WTC11 (cell line): ENCODE results near the gene EIF3I. TPM values are rescaled to one million over a fixed set of nuclear protein-coding genes. Genes with fewer than 3 reads are reported as not detected.
A peak's percentile ranks its signal among the peaks of the same experiment; 100 is the strongest.

Experiments used
- ATAC-seq: fragments of 200-7000 bp; cut with Tn5 transposase; 2 replicates; pipeline ENCODE4 v1.10.0; 2021; ENCODE audit warnings: mild to moderate bottlenecking, moderate library complexity
- CTCF ChIA-PET: fragments of 300-600 bp; sonication (Branson Sonifier 250); formaldehyde crosslinking; loops from one replicate; lab custom pipeline; 2021; ENCODE audit warnings: antibody characterized with exemption; lab: Charles Lee
- POLR2A ChIA-PET: fragments of 350-600 bp; sonication (Branson Sonifier 250); formaldehyde crosslinking; loops from one replicate; lab custom pipeline; 2021; ENCODE audit warnings: antibody characterized with exemption; lab: Charles Lee
- DNase-seq: peaks from one replicate; pipeline ENCODE4 v3.0.0; 2021; ENCODE audit warnings: low spot score
- H3K27ac Mint-ChIP-seq: 2 replicates; pipeline ENCODE4 v1.8.0; 2021; ENCODE audit warnings: mixed read lengths
- H3K27me3 Mint-ChIP-seq: 2 replicates; pipeline ENCODE4 v1.8.0; 2021; ENCODE audit warnings: low read depth, mild to moderate bottlenecking, moderate library complexity, mixed read lengths
- H3K36me3 Mint-ChIP-seq: 2 replicates; pipeline ENCODE4 v1.8.0; 2021; ENCODE audit warnings: mixed read lengths
- H3K4me1 Mint-ChIP-seq: 2 replicates; pipeline ENCODE4 v1.8.0; 2022; ENCODE audit warnings: mixed read lengths
- H3K4me3 Mint-ChIP-seq: 2 replicates; pipeline ENCODE4 v1.8.0; 2021; ENCODE audit warnings: mild to moderate bottlenecking, moderate library complexity, mixed read lengths
- H3K9me3 Mint-ChIP-seq: 2 replicates; pipeline ENCODE4 v1.8.0; 2021; ENCODE audit warnings: mixed read lengths
- CBFB ChIP-seq: sonication (generic); formaldehyde crosslinking; IDR thresholded peaks from 2 replicates; pipeline ENCODE4 v1.8.1; 2022; ENCODE audit warnings: mild to moderate bottlenecking, low read depth, missing genetic modification reagents
- CDX4 ChIP-seq: fragments of 250-450 bp; sonication (Bioruptor Pico); IDR thresholded peaks from 2 replicates; pipeline ENCODE4 v1.9.0; 2021; ENCODE audit warnings: moderate library complexity, mild to moderate bottlenecking, inconsistent platforms, borderline replicate concordance
- CREM ChIP-seq: sonication (generic); formaldehyde crosslinking; IDR thresholded peaks from 2 replicates; pipeline ENCODE4 v1.8.1; 2022; ENCODE audit warnings: mild to moderate bottlenecking, missing genetic modification reagents, moderate library complexity
- E2F5 ChIP-seq: sonication (generic); formaldehyde crosslinking; IDR thresholded peaks from 2 replicates; pipeline ENCODE4 v1.8.1; 2022; ENCODE audit warnings: mild to moderate bottlenecking, moderate library complexity, missing genetic modification reagents
- ELF4 ChIP-seq: sonication (generic); formaldehyde crosslinking; IDR thresholded peaks from 2 replicates; pipeline ENCODE4 v1.8.1; 2022; ENCODE audit warnings: low read depth, mild to moderate bottlenecking, moderate library complexity, missing genetic modification reagents
- GABPB1 ChIP-seq: sonication (generic); formaldehyde crosslinking; IDR thresholded peaks from 2 replicates; pipeline ENCODE4 v1.8.1; 2023; ENCODE audit warnings: mild to moderate bottlenecking, missing genetic modification reagents
- IRF1 ChIP-seq: sonication (generic); formaldehyde crosslinking; IDR thresholded peaks from 2 replicates; pipeline ENCODE4 v1.8.0; 2023; ENCODE audit warnings: missing genetic modification reagents
- NFATC4 ChIP-seq: fragments of 250-450 bp; sonication (Bioruptor Pico); IDR thresholded peaks from 2 replicates; pipeline ENCODE4 v1.9.0; 2021; ENCODE audit warnings: mild to moderate bottlenecking
- PREB ChIP-seq: sonication (generic); formaldehyde crosslinking; IDR thresholded peaks from 2 replicates; pipeline ENCODE4 v1.8.1; 2022; ENCODE audit warnings: mild to moderate bottlenecking, missing genetic modification reagents, moderate library complexity, borderline replicate concordance
- STAT6 ChIP-seq: sonication (generic); formaldehyde crosslinking; conservative IDR thresholded peaks from 2 replicates; pipeline ENCODE4 v1.8.1; 2023; ENCODE audit warnings: mild to moderate bottlenecking, low read depth, missing genetic modification reagents, moderate library complexity
- TEAD1 ChIP-seq: sonication (generic); formaldehyde crosslinking; IDR thresholded peaks from 2 replicates; pipeline ENCODE4 v1.8.0; 2022; ENCODE audit warnings: mild to moderate bottlenecking, missing genetic modification reagents
- USF1 ChIP-seq: sonication (generic); formaldehyde crosslinking; IDR thresholded peaks from 2 replicates; pipeline ENCODE4 v1.8.0; 2022; ENCODE audit warnings: mild to moderate bottlenecking, missing genetic modification reagents
- ZBTB43 ChIP-seq: sonication (generic); formaldehyde crosslinking; IDR thresholded peaks from 2 replicates; pipeline ENCODE4 v1.8.1; 2023; ENCODE audit warnings: mild to moderate bottlenecking, missing genetic modification reagents
- ZNF232 ChIP-seq: sonication (generic); formaldehyde crosslinking; IDR thresholded peaks from 2 replicates; pipeline ENCODE4 v1.8.0; 2022; ENCODE audit warnings: mild to moderate bottlenecking, missing genetic modification reagents
- ZNF425 ChIP-seq: fragments of 250-450 bp; sonication (Bioruptor Pico); conservative IDR thresholded peaks from 2 replicates; pipeline ENCODE4 v1.9.0; 2021; ENCODE audit warnings: mild to moderate bottlenecking
- total RNA-seq: library from RNA; stranded (reverse); gene quantifications from 3 replicates; pipeline ENCODE4 v1.2.3, GENCODE V29; 2021

Gene EIF3I
- total RNA-seq, 1 experiment from 2014 or later, result 237 TPM

- Mint-ChIP-seq H3K4me3 (peak overlapping the region; percentile 67), H3K9me3 (no peaks in the 10 kb centered on the region), H3K27me3 (no peaks in the 10 kb centered on the region), H3K4me1 (peaks cover 38% of the 10 kb centered on the region), H3K27ac (peak overlapping the region; percentile 94), H3K36me3 (peaks cover 21% of the 10 kb centered on the region)
- POLR2A ChIA-PET, result interaction anchor here (1.1 to 2.8 kb wide), 4 partner anchors 17 to 34 kb away, joined by 7 to 16 read pairs (median 12); partner anchors contain the start of gene HDAC1
- DNase-seq, result peak; percentile 37
- CTCF ChIA-PET, result interaction anchor here (0.6 to 4.0 kb wide), 9 partner anchors 12 to 486 kb away, joined by 3 to 39 read pairs (median 4); no protein-coding TSS in a partner anchor
- TF ChIP-seq ZNF232 (CRISPR knock-in tag) (no peak), IRF1 (CRISPR knock-in tag) (no peak), USF1 (CRISPR knock-in tag) (no peak), ZNF425 (CRISPR knock-in tag) (no peak), CBFB (CRISPR knock-in tag) (no peak), TEAD1 (no peak), NFATC4 (no peak), PREB (no peak), CREM (no peak), E2F5 (CRISPR knock-in tag) (no peak), CDX4 (no peak), ZBTB43 (no peak), ELF4 (CRISPR knock-in tag) (no peak), GABPB1 (CRISPR knock-in tag) (no peak), STAT6 (no peak)
- peak; percentile 10 for ATAC-seq
These were observed 52.6 kb downstream of the EIF3I start for GRCh38 chr1:32274646-32275340.
